Measurements from ENCODE around the gene WASF2. TPM values are rescaled to one million over a fixed set of nuclear protein-coding genes. Genes with fewer than 3 reads are reported as not detected.

The WASF2 gene
- total RNA-seq, 4 donors from 2014 or later, result 52.5 to 74.5 (median 57.5) TPM

DNA sequence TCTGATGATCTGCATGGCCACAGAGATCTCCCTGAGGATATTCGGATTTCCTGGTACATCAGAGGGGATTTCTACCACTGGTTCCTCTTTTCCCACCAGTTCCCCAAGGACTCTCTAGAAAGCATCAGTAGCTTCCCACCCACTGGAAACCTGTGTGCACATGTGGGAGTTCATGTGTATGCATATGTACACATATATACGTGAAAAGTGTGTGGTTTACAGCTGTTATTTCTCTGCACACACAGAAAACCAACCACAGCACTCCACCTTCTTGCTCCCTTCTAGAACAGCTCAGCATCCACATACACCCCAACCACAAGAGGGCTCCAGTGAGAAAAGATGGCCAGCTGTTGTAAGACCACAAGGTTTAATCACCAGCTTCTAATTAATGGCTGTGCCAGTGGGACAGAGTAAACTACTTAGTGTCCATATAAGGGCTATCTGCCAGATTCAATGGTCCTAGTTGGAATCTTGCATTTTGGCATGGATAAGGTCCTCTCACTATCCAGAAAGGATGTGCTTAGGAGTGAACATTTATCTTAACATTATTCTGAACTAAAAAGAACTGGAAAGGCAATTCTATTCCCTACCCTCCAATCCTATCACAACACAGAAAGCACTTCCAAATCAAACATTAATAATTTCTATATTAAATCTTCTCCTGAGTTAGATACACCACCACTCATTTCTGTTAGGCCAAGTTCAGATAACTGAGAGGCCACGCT is 73.4 kb downstream of the WASF2 start:
- TF ChIP-seq POLR2A (IDR thresholded peaks at IDR 0.05), result no peak
- TF ChIP-seq, protein P1, sequence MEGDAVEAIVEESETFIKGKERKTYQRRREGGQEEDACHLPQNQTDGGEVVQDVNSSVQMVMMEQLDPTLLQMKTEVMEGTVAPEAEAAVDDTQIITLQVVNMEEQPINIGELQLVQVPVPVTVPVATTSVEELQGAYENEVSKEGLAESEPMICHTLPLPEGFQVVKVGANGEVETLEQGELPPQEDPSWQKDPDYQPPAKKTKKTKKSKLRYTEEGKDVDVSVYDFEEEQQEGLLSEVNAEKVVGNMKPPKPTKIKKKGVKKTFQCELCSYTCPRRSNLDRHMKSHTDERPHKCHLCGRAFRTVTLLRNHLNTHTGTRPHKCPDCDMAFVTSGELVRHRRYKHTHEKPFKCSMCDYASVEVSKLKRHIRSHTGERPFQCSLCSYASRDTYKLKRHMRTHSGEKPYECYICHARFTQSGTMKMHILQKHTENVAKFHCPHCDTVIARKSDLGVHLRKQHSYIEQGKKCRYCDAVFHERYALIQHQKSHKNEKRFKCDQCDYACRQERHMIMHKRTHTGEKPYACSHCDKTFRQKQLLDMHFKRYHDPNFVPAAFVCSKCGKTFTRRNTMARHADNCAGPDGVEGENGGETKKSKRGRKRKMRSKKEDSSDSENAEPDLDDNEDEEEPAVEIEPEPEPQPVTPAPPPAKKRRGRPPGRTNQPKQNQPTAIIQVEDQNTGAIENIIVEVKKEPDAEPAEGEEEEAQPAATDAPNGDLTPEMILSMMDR (IDR thresholded peaks at IDR 0.05), result peak; percentile 46 to 73 (median 70)
- H3K36me3 ChIP-seq, result peaks cover 0 to 72% (median 2%) of the 10 kb centered on the region in 3 donors
- H3K4me1 ChIP-seq, result peaks cover 0 to 32% (median 11%) of the 10 kb centered on the region in 4 donors
- no peaks in the 10 kb centered on the region for H3K9me3 ChIP-seq
- no peaks in the 10 kb centered on the region for H3K27me3 ChIP-seq
- DNase-seq, result peak in 2 of 3 donors; percentile 64 to 77
- H3K4me3 ChIP-seq, result no peak overlapping the region
- peak overlapping the region in 2 of 4 donors; percentile 56 to 78 for H3K27ac ChIP-seq

DNA sequence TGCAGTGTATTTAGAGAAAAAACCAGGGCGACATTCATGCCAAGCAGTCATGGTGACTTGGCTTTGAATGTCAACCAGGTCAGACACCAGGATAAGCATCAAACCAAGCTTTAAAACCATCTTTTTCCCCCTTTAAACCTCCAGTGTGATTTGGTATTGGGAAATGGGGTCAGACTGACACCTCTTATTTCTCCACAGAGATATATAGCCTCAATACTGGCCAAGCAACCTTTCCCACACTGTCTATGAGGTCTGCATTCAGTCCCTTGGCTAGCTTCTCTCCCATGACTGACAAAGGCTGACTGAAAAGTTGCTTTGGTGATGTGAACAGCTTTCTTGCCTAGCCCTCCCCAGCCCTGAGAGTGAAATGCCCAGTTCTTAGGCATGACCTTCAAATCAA is 75.9 kb downstream of the WASF2 start:
- peaks cover 0 to 97% (median 2%) of the 10 kb centered on the region in 3 donors for H3K36me3 ChIP-seq
- no peak for DNase-seq
- H3K27ac ChIP-seq, result no peak overlapping the region
- H3K4me3 ChIP-seq, result no peak overlapping the region
- TF ChIP-seq, protein P1 (IDR thresholded peaks at IDR 0.05), result no peak
- TF ChIP-seq POLR2A (IDR thresholded peaks at IDR 0.05), result no peak
- peaks cover 0 to 22% (median 9%) of the 10 kb centered on the region in 4 donors for H3K4me1 ChIP-seq
- no peaks in the 10 kb centered on the region for H3K27me3 ChIP-seq
- no peaks in the 10 kb centered on the region for H3K9me3 ChIP-seq

DNA sequence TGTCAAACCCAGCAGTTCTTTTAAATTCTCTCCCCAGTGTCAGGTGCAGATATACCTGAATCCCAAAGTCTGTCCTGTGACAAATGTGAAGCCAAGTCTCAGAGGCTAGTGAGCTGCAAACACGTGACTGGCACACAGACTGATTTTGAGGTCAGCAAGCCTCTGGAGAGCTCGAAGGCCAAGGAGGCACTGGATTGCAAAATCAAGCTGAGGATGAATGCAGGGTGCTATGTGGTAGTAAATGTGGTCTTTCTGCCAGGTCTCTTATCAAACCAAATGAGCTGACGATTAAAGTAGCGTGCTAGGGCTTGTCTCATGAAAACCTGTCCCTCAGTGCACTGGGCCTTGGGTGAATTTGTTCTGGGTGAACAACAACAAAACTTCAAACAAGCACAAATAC is 77.0 kb downstream of the WASF2 start:
- Histone ChIP-seq H3K4me3 (no peak overlapping the region), H3K27me3 (no peaks in the 10 kb centered on the region), H3K36me3 (peaks cover 0 to 100% (median 2%) of the 10 kb centered on the region in 3 donors), H3K4me1 (peaks cover 0 to 12% (median 4%) of the 10 kb centered on the region in 4 donors), H3K9me3 (no peaks in the 10 kb centered on the region), H3K27ac (no peak overlapping the region)
- DNase-seq, result no peak
- no peak for TF ChIP-seq POLR2A (IDR thresholded peaks at IDR 0.05)
- TF ChIP-seq, protein P1 (IDR thresholded peaks at IDR 0.05), result no peak

DNA sequence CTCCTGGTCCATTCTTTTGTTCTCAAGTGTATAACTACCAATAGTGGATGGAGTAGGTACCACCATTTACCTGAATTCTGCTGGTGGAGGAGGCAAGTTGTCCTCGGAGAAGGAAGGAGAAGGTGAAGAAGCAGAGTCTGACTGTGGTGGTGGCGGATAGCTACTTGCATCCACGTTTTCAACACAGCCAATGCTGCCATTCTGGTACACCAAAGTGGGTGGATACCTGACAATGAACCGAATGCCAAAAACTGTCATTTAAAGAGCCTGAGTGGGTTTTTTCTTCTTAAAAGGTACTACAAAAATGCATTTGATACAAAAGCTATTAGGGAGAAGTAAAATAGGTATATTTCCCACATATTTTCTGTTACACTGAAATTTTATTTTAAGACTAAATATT is 77.5 kb downstream of the WASF2 start:
- no peak for DNase-seq
- H3K4me3 ChIP-seq, result no peak overlapping the region
- TF ChIP-seq, protein P1 (IDR thresholded peaks at IDR 0.05), result no peak
- no peaks in the 10 kb centered on the region for H3K9me3 ChIP-seq
- no peak overlapping the region for H3K27ac ChIP-seq
- H3K27me3 ChIP-seq, result no peaks in the 10 kb centered on the region
- peaks cover 0 to 100% (median 2%) of the 10 kb centered on the region in 3 donors for H3K36me3 ChIP-seq
- peaks cover 0 to 9% (median 5%) of the 10 kb centered on the region in 4 donors for H3K4me1 ChIP-seq

DNA sequence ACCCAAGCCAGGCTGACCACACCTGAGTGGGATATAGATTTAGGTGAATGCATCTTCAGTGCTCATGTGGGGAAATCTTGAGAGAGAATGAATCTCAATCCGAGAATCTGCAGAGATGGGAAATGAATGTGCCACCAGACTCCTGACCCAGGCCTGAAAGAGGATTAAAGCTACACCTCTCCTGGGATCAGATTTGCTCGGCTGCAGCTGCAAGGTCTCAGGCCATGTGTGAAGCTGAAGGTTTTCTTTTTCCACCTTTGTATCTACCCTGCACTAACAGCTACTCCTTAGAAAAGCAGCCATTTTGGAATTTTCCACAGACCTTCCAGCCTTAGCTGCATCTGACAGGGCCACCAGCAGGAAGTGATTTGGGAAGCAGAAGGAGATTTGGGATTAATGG is 79.3 kb downstream of the WASF2 start:
- no peak for DNase-seq
- no peaks in the 10 kb centered on the region for H3K27me3 ChIP-seq
- no peak overlapping the region for H3K27ac ChIP-seq
- peaks cover 0 to 98% (median 2%) of the 10 kb centered on the region in 3 donors for H3K36me3 ChIP-seq
- TF ChIP-seq POLR2A (IDR thresholded peaks at IDR 0.05), result no peak
- TF ChIP-seq, protein P1 (IDR thresholded peaks at IDR 0.05), result no peak
- peaks cover 0 to 10% (median 2%) of the 10 kb centered on the region in 4 donors for H3K4me1 ChIP-seq
- no peak overlapping the region for H3K4me3 ChIP-seq
- no peaks in the 10 kb centered on the region for H3K9me3 ChIP-seq

Measured in Peyer's patch (tissue), 4 donors.